HL-60/S4 treated with retinoic acid at 250 ng/mL for 4 days and 3 days (cell line): ENCODE measurements around the gene PPFIBP2.

Source experiments
- in situ Hi-C: fragments of 300-500 bp; cut with MboI; formaldehyde crosslinking; loops from 2 replicates; pipeline ENCODE4 v1.7.0; 2022; ENCODE audit warnings: low sequenced_read_pairs

PPFIBP2 gene

GRCh38 chr11:7513234-7514098 is at the start of gene PPFIBP2:
PPFIBP2 (plus strand) TSS chr11:7513999; CDS start chr11:7549476, 35,477 bp downstream.
- in situ Hi-C loops: no loop called here

- in situ Hi-C loops: no loop called here
These were observed 46.1 kb upstream of the PPFIBP2 start for GRCh38 chr11:7467652-7468051.

GRCh38 chr11:7469351-7469865 is 44.4 kb upstream of the PPFIBP2 start:
- in situ Hi-C loops: no loop called here

- in situ Hi-C loops: no loop called here
These were observed 42.7 kb upstream of the PPFIBP2 start for GRCh38 chr11:7471071-7471470.

- in situ Hi-C loops: no loop called here
These were observed 40.1 kb upstream of the PPFIBP2 start for GRCh38 chr11:7473717-7474116.

- in situ Hi-C loops: no loop called here
These were observed 33.7 kb upstream of the PPFIBP2 start for GRCh38 chr11:7480113-7480512.

- in situ Hi-C loops: no loop called here
These were observed 29.7 kb upstream of the PPFIBP2 start for GRCh38 chr11:7484131-7484530.

GRCh38 chr11:7484645-7485044 is 29.2 kb upstream of the PPFIBP2 start:
- in situ Hi-C loops: no loop called here

- in situ Hi-C loops: no loop called here
These were observed 28.4 kb upstream of the PPFIBP2 start, which contains the start of gene OLFML1 for GRCh38 chr11:7485186-7486097. OLFML1 (plus strand) TSS chr11:7485506; CDS start chr11:7485876, 370 bp downstream.

GRCh38 chr11:7486098-7486780 is 27.6 kb upstream of the PPFIBP2 start:
- in situ Hi-C loops: no loop called here

- in situ Hi-C loops: no loop called here
These were observed 27.0 kb upstream of the PPFIBP2 start for GRCh38 chr11:7486781-7487140.

GRCh38 chr11:7487360-7487759 is 26.4 kb upstream of the PPFIBP2 start:
- in situ Hi-C loops: no loop called here

GRCh38 chr11:7488681-7489080 is 25.1 kb upstream of the PPFIBP2 start:
- in situ Hi-C loops: no loop called here

- in situ Hi-C loops: no loop called here
These were observed 24.4 kb upstream of the PPFIBP2 start for GRCh38 chr11:7489376-7489775.

- in situ Hi-C loops: no loop called here
These were observed 23.7 kb upstream of the PPFIBP2 start for GRCh38 chr11:7490054-7490453.

- in situ Hi-C loops: no loop called here
These were observed 23.3 kb upstream of the PPFIBP2 start for GRCh38 chr11:7490535-7490934.

- in situ Hi-C loops: no loop called here
These were observed 21.5 kb upstream of the PPFIBP2 start for GRCh38 chr11:7492253-7492652.

- in situ Hi-C loops: no loop called here
These were observed 20.1 kb upstream of the PPFIBP2 start for GRCh38 chr11:7493670-7494069.

- in situ Hi-C loops: no loop called here
These were observed 19.6 kb upstream of the PPFIBP2 start for GRCh38 chr11:7494086-7494745.

GRCh38 chr11:7495882-7496551 is 17.8 kb upstream of the PPFIBP2 start:
- in situ Hi-C loops: no loop called here
